ENCODE data around the gene TMEM138. TPM values are rescaled to one million over a fixed set of nuclear protein-coding genes. Genes with fewer than 3 reads are reported as not detected.

Gene TMEM138
- polyA plus RNA-seq: 19.6 and 38.9 TPM in 2 replicates
- 40.3 and 53.3 TPM in 2 replicates for polyA minus RNA-seq

DNA sequence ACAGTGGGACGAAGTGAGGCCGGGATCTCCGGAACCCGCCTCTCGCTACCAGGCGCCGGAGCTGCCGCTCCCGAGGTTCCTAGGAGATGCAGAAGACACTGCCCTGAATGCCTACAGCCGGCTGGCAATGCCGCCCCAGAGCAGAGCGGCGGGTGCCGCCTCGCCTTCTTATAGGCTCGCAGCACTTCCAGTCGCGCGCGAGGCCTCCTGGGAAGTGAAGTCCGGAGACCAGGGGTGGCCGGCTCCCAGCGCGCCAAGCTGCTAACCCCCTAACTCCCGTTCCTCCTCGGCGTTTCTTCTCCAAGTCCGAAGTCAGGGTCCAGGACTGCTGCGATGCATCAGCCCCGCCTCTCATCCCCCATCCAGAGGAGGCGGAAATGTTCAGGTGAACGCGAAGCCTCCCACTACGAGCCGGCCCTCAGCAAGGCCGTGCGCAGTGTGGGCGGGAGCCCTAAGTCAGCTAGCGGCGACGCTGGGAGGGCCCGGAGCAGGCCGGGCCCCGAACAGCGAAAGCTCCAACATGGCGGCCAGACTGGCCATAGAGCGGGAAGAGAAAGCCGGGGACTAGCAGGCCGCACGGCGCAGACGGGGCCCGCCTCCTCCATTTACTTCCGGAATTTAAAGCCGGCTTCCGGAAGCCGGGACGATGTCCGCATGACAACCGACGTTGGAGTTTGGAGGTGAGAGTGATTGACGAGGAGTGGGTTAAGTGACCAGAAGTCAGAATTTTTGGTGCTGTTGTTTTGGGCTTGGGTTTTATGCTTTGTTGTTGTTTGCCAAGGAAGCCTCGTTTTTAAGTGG, at the start of gene TMEM138, which contains the start of gene CYB561A3:
TSS of gene TMEM138 (plus strand) at position 634 of the 801 bp plus-strand sequence. CDS start 2,017 bp downstream, outside the sequence.
TSS of gene CYB561A3 (minus strand) at position 142 of the 801 bp plus-strand sequence. CDS start 5,169 bp downstream, outside the sequence.
- Histone ChIP-seq H3F3A (ENCODE audit: insufficient read depth, low read length, poor library complexity, severe bottlenecking) (no peaks in the 10 kb centered on the region), H3K36me3 (ENCODE audit: insufficient read depth, low read length) (no peaks in the 10 kb centered on the region), H3K79me2 (replicated peaks; ENCODE audit: insufficient read depth, low read length) (peaks cover 24% of the 10 kb centered on the region), H2AFZ (ENCODE audit: low read depth, low read length) (peak within 1 kb of the TSS; percentile 96), H3K9me2 (ENCODE audit: insufficient read depth, low read length) (no peaks in the 10 kb centered on the region), H3K4me2 (ENCODE audit: low read length) (peak within 1 kb of the TSS; percentile 90), H3K27me3 (ENCODE audit: insufficient read depth, low read depth, low read length) (no peaks in the 10 kb centered on the region), H3K9ac (ENCODE audit: low read length) (peak within 1 kb of the TSS; percentile 100), H3K27ac (ENCODE audit: low read length) (peak within 1 kb of the TSS; percentile 100), H3K4me3 (ENCODE audit: low read length) (peak within 1 kb of the TSS; percentile 97), H4K20me1 (ENCODE audit: insufficient read depth) (no peaks in the 10 kb centered on the region), H3K9me3 (ENCODE audit: low read length) (no peaks in the 10 kb centered on the region)
- TF ChIP-seq MXI1 (conservative IDR thresholded peaks at IDR 0.05; ENCODE audit: poor library complexity, severe bottlenecking) (peak; percentile 86), TAF1 (IDR thresholded peaks at IDR 0.05; ENCODE audit: low read depth) (peak; percentile 74), POLR2AphosphoS5 (IDR thresholded peaks at IDR 0.05) (peak; percentile 83), RAD21 (conservative IDR thresholded peaks at IDR 0.05) (peak; percentile 20), EP300 (conservative IDR thresholded peaks at IDR 0.05; ENCODE audit: poor library complexity, severe bottlenecking) (peak; percentile 60), SMC3 (conservative IDR thresholded peaks at IDR 0.05; ENCODE audit: poor library complexity) (no peak), EZH2 (IDR thresholded peaks at IDR 0.05; ENCODE audit: borderline replicate concordance, insufficient read depth, low read length, poor library complexity, severe bottlenecking) (no peak)
- TF ChIP-seq, protein P1, sequence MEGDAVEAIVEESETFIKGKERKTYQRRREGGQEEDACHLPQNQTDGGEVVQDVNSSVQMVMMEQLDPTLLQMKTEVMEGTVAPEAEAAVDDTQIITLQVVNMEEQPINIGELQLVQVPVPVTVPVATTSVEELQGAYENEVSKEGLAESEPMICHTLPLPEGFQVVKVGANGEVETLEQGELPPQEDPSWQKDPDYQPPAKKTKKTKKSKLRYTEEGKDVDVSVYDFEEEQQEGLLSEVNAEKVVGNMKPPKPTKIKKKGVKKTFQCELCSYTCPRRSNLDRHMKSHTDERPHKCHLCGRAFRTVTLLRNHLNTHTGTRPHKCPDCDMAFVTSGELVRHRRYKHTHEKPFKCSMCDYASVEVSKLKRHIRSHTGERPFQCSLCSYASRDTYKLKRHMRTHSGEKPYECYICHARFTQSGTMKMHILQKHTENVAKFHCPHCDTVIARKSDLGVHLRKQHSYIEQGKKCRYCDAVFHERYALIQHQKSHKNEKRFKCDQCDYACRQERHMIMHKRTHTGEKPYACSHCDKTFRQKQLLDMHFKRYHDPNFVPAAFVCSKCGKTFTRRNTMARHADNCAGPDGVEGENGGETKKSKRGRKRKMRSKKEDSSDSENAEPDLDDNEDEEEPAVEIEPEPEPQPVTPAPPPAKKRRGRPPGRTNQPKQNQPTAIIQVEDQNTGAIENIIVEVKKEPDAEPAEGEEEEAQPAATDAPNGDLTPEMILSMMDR (IDR thresholded peaks at IDR 0.05; ENCODE audit: poor library complexity, severe bottlenecking): no peak
- TF ChIP-seq, protein P2, sequence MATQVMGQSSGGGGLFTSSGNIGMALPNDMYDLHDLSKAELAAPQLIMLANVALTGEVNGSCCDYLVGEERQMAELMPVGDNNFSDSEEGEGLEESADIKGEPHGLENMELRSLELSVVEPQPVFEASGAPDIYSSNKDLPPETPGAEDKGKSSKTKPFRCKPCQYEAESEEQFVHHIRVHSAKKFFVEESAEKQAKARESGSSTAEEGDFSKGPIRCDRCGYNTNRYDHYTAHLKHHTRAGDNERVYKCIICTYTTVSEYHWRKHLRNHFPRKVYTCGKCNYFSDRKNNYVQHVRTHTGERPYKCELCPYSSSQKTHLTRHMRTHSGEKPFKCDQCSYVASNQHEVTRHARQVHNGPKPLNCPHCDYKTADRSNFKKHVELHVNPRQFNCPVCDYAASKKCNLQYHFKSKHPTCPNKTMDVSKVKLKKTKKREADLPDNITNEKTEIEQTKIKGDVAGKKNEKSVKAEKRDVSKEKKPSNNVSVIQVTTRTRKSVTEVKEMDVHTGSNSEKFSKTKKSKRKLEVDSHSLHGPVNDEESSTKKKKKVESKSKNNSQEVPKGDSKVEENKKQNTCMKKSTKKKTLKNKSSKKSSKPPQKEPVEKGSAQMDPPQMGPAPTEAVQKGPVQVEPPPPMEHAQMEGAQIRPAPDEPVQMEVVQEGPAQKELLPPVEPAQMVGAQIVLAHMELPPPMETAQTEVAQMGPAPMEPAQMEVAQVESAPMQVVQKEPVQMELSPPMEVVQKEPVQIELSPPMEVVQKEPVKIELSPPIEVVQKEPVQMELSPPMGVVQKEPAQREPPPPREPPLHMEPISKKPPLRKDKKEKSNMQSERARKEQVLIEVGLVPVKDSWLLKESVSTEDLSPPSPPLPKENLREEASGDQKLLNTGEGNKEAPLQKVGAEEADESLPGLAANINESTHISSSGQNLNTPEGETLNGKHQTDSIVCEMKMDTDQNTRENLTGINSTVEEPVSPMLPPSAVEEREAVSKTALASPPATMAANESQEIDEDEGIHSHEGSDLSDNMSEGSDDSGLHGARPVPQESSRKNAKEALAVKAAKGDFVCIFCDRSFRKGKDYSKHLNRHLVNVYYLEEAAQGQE (IDR thresholded peaks at IDR 0.05; ENCODE audit: borderline replicate concordance): peak; percentile 76

- no peaks in the 10 kb centered on the region for H4K20me1 ChIP-seq (ENCODE audit: insufficient read depth)
- TF ChIP-seq, protein P2 (IDR thresholded peaks at IDR 0.05; ENCODE audit: borderline replicate concordance): no peak
- TF ChIP-seq TAF1 (IDR thresholded peaks at IDR 0.05; ENCODE audit: low read depth): no peak
- TF ChIP-seq EZH2 (IDR thresholded peaks at IDR 0.05; ENCODE audit: borderline replicate concordance, insufficient read depth, low read length, poor library complexity, severe bottlenecking): no peak
- no peak for TF ChIP-seq RAD21 (conservative IDR thresholded peaks at IDR 0.05)
- TF ChIP-seq POLR2AphosphoS5 (IDR thresholded peaks at IDR 0.05): no peak
- TF ChIP-seq MXI1 (conservative IDR thresholded peaks at IDR 0.05; ENCODE audit: poor library complexity, severe bottlenecking): no peak
- TF ChIP-seq, protein P1 (IDR thresholded peaks at IDR 0.05; ENCODE audit: poor library complexity, severe bottlenecking): no peak
- no peak for TF ChIP-seq EP300 (conservative IDR thresholded peaks at IDR 0.05; ENCODE audit: poor library complexity, severe bottlenecking)
- TF ChIP-seq SMC3 (conservative IDR thresholded peaks at IDR 0.05; ENCODE audit: poor library complexity): no peak
- H3K9ac ChIP-seq (ENCODE audit: low read length): no peak overlapping the region
- H2AFZ ChIP-seq (ENCODE audit: low read depth, low read length): no peak overlapping the region
- H3K9me3 ChIP-seq (ENCODE audit: low read length): no peaks in the 10 kb centered on the region
- H3K27me3 ChIP-seq (ENCODE audit: insufficient read depth, low read depth, low read length): no peaks in the 10 kb centered on the region
- H3K79me2 ChIP-seq (replicated peaks; ENCODE audit: insufficient read depth, low read length): no peaks in the 10 kb centered on the region
- no peaks in the 10 kb centered on the region for H3K9me2 ChIP-seq (ENCODE audit: insufficient read depth, low read length)
- H3K36me3 ChIP-seq (ENCODE audit: insufficient read depth, low read length): peaks cover 14% of the 10 kb centered on the region
- no peak overlapping the region for H3K4me3 ChIP-seq (ENCODE audit: low read length)
- no peaks in the 10 kb centered on the region for H3F3A ChIP-seq (ENCODE audit: insufficient read depth, low read length, poor library complexity, severe bottlenecking)
- no peak overlapping the region for H3K4me2 ChIP-seq (ENCODE audit: low read length)
- no peak overlapping the region for H3K27ac ChIP-seq (ENCODE audit: low read length)
Measured at GRCh38 chr11:61315260-61315659, 46.9 kb upstream of the TMEM138 start.
